ENCODE results near the gene LIN7C.

DNA sequence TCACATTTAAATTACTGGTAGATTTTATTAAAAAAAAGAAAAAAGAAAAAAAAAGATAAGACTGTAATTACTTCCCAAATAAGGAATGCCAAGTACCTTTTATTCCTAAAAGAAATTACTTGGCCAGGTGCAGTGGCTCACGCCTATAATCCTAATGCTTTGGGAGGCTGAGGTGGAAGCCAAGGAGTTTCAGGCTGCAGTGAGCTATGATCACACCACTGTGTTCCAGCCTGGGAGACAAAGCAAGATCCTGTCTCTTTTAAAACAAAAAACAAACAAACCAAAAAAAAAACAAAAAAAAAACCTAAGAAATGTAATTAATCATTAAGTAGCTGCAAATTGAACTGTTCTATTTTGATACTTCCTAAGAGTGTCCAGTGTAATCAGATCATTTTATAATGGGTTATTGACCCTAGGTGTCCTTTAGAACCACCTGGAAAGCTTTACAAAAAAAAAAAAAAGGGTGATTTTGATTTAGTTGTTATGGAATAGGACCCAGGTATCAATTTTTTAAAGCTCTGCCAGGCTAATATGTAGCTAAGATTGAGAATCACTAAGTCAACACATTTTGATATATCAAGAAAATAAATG lies 10.8 kb downstream of the LIN7C start:
- TF ChIP-seq, protein P1, sequence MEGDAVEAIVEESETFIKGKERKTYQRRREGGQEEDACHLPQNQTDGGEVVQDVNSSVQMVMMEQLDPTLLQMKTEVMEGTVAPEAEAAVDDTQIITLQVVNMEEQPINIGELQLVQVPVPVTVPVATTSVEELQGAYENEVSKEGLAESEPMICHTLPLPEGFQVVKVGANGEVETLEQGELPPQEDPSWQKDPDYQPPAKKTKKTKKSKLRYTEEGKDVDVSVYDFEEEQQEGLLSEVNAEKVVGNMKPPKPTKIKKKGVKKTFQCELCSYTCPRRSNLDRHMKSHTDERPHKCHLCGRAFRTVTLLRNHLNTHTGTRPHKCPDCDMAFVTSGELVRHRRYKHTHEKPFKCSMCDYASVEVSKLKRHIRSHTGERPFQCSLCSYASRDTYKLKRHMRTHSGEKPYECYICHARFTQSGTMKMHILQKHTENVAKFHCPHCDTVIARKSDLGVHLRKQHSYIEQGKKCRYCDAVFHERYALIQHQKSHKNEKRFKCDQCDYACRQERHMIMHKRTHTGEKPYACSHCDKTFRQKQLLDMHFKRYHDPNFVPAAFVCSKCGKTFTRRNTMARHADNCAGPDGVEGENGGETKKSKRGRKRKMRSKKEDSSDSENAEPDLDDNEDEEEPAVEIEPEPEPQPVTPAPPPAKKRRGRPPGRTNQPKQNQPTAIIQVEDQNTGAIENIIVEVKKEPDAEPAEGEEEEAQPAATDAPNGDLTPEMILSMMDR (IDR thresholded peaks at IDR 0.05): no peak
- TF ChIP-seq POLR2A (IDR thresholded peaks at IDR 0.05): no peak

All from sigmoid colon (tissue), 3 donors.